H9 (cell line): ENCODE measurements around the gene ARID1A. TPM values are rescaled to one million over a fixed set of nuclear protein-coding genes. Genes with fewer than 3 reads are reported as not detected.
A peak's percentile ranks its signal among the peaks of the same experiment; 100 is the strongest.

ENCODE experiments used
- DNase-seq: peaks from one replicate; pipeline ENCODE4 v3.0.0-alpha.2; 2017
- H2AFZ ChIP-seq: one replicate; pipeline ENCODE4 v1.6.1; 2013; ENCODE audit warnings: mild to moderate bottlenecking, low read length, control low read depth, moderate library complexity
- H2AK5ac ChIP-seq: 2 replicates; pipeline ENCODE4 v1.6.1; 2013; ENCODE audit warnings: low read length, control low read depth, mixed read lengths; ENCODE audit not compliant: insufficient read length
- H2BK120ac ChIP-seq: one replicate; pipeline ENCODE4 v1.6.1; 2013; ENCODE audit warnings: low read depth, mild to moderate bottlenecking, low read length, control low read depth, inconsistent platforms; ENCODE audit not compliant: poor library complexity, severe bottlenecking
- H2BK12ac ChIP-seq: 2 replicates; pipeline ENCODE4 v1.6.1; 2013; ENCODE audit warnings: low read length, control low read depth, mixed read lengths, low read depth; ENCODE audit not compliant: insufficient read length
- H2BK15ac ChIP-seq: 2 replicates; pipeline ENCODE4 v1.6.1; 2013; ENCODE audit warnings: low read depth, low read length, control low read depth
- H2BK20ac ChIP-seq: one replicate; pipeline ENCODE4 v1.6.1; 2013; ENCODE audit warnings: low read depth, mild to moderate bottlenecking, low read length, control low read depth, inconsistent platforms; ENCODE audit not compliant: poor library complexity, severe bottlenecking
- H2BK5ac ChIP-seq: 2 replicates; pipeline ENCODE4 v1.6.1; 2013; ENCODE audit warnings: low read length, control low read depth, mixed read lengths; ENCODE audit not compliant: insufficient read length
- H3K14ac ChIP-seq: 2 replicates; pipeline ENCODE4 v1.6.1; 2013; ENCODE audit warnings: low read length, control low read depth; ENCODE audit not compliant: insufficient read depth
- H3K18ac ChIP-seq: 2 replicates; pipeline ENCODE4 v1.6.1; 2013; ENCODE audit warnings: low read depth, mild to moderate bottlenecking, mixed read lengths, low read length, control low read depth; ENCODE audit not compliant: insufficient read length
- H3K23ac ChIP-seq: 2 replicates; pipeline ENCODE4 v1.6.1; 2013; ENCODE audit warnings: low read length, control low read depth, mixed read lengths, low read depth; ENCODE audit not compliant: insufficient read length
- H3K23me2 ChIP-seq: 2 replicates; pipeline ENCODE4 v1.6.1; 2013; ENCODE audit warnings: low read depth, mild to moderate bottlenecking, mixed read lengths, low read length, control low read depth; ENCODE audit not compliant: insufficient read length, poor library complexity, severe bottlenecking
- H3K27ac ChIP-seq: 2 replicates; pipeline ENCODE4 v1.5.1; 2013; ENCODE audit warnings: low read length, control low read depth, mixed read lengths, low read depth; ENCODE audit not compliant: insufficient read length
- H3K27me3 ChIP-seq: 2 replicates; pipeline ENCODE4 v1.6.1; 2013; ENCODE audit warnings: low read length, control low read depth, inconsistent platforms; ENCODE audit not compliant: insufficient read depth
- H3K4ac ChIP-seq: 2 replicates; pipeline ENCODE4 v1.6.1; 2013; ENCODE audit warnings: low read depth, mild to moderate bottlenecking, control low read depth, inconsistent platforms, low read length, moderate library complexity
- H3K4me1 ChIP-seq: 2 replicates; pipeline ENCODE4 v1.6.1; 2013; ENCODE audit warnings: low read length, control low read depth, inconsistent platforms; ENCODE audit not compliant: insufficient read depth
- H3K4me2 ChIP-seq: 2 replicates; pipeline ENCODE4 v1.6.1; 2013; ENCODE audit warnings: low read length, control low read depth, mixed read lengths; ENCODE audit not compliant: insufficient read length, insufficient read depth
- H3K56ac ChIP-seq: 2 replicates; pipeline ENCODE4 v1.6.1; 2013; ENCODE audit warnings: low read depth, mild to moderate bottlenecking, mixed read lengths, low read length, control low read depth; ENCODE audit not compliant: insufficient read length
- H3K79me1 ChIP-seq: 2 replicates; pipeline ENCODE4 v1.6.1; 2013; ENCODE audit warnings: low read depth, mild to moderate bottlenecking, moderate library complexity, low read length, control low read depth, inconsistent platforms; ENCODE audit not compliant: insufficient read depth, poor library complexity, severe bottlenecking
- H3K79me2 ChIP-seq: 2 replicates; pipeline ENCODE4 v1.6.1; 2013; ENCODE audit warnings: low read length, control low read depth, inconsistent platforms; ENCODE audit not compliant: insufficient read depth
- H3K9ac ChIP-seq: 2 replicates; pipeline ENCODE4 v1.6.1; 2013; ENCODE audit warnings: low read length, control low read depth, mixed read lengths; ENCODE audit not compliant: insufficient read length; ENCODE audit errors: extremely low read depth
- H3K9me3 ChIP-seq: one replicate; pipeline ENCODE4 v1.6.1; 2013; ENCODE audit warnings: low read depth, low read length, inconsistent platforms; ENCODE audit not compliant: control insufficient read depth
- H3T11ph ChIP-seq: one replicate; pipeline ENCODE4 v1.6.1; 2013; ENCODE audit warnings: mild to moderate bottlenecking, low read length, control low read depth, inconsistent platforms
- H4K20me1 ChIP-seq: one replicate; pipeline ENCODE4 v1.6.1; 2013; ENCODE audit not compliant: control insufficient read depth, insufficient read length, insufficient read depth
- H4K5ac ChIP-seq: 2 replicates; pipeline ENCODE4 v1.6.1; 2013; ENCODE audit warnings: low read depth, mild to moderate bottlenecking, mixed read lengths, low read length, control low read depth; ENCODE audit not compliant: insufficient read length
- H4K8ac ChIP-seq: replicated peaks from 2 replicates; pipeline ENCODE4 v1.6.1; 2013; ENCODE audit warnings: low read length, control low read depth, mixed read lengths, low read depth; ENCODE audit not compliant: insufficient read length
- H4K91ac ChIP-seq: 2 replicates; pipeline ENCODE4 v1.6.1; 2013; ENCODE audit warnings: low read depth, mild to moderate bottlenecking, moderate library complexity, mixed read lengths, low read length, control low read depth; ENCODE audit not compliant: insufficient read length
- H3K27ac Mint-ChIP-seq, 3 experiments: 2 replicates in 2 of 3; 3 replicates in 1 of 3; pipeline ENCODE4 v1.8.0; 2020 to 2021; ENCODE audit warnings: mixed read lengths in 3 of 3, mild to moderate bottlenecking in 1 of 3, moderate library complexity in 1 of 3
- H3K27me3 Mint-ChIP-seq: 2 replicates; pipeline ENCODE4 v1.8.0; 2021; ENCODE audit warnings: low read depth, mild to moderate bottlenecking, moderate library complexity, mixed read lengths
- H3K36me3 Mint-ChIP-seq, 3 experiments: 2 replicates in 2 of 3; 3 replicates in 1 of 3; pipeline ENCODE4 v1.8.0; 2020 to 2021; ENCODE audit warnings: low read depth in 3 of 3, mixed read lengths in 3 of 3; ENCODE audit not compliant: insufficient read depth in 1 of 3
- H3K4me1 Mint-ChIP-seq, 2 experiments: 2 replicates each; pipeline ENCODE4 v1.8.0; 2020; ENCODE audit warnings: mixed read lengths in 2 of 2
- H3K4me3 Mint-ChIP-seq, 2 experiments: 2 replicates in 1 of 2; 3 replicates in 1 of 2; pipeline ENCODE4 v1.8.0; 2020 to 2021; ENCODE audit warnings: mild to moderate bottlenecking in 2 of 2, mixed read lengths in 2 of 2, moderate library complexity in 1 of 2
- H3K9me3 Mint-ChIP-seq, 2 experiments: 2 replicates in 1 of 2; 3 replicates in 1 of 2; pipeline ENCODE4 v1.8.0; 2020; ENCODE audit warnings: mild to moderate bottlenecking in 2 of 2, mixed read lengths in 2 of 2, moderate library complexity in 1 of 2
- CTCF ChIP-seq: fragments of 200-600 bp; sonication (generic); conservative IDR thresholded peaks from 3 replicates; pipeline ENCODE4 v1.8.0; 2021; ENCODE audit warnings: antibody characterized with exemption, mild to moderate bottlenecking
- WGBS: extraction: QIAGEN DNeasy Blood & Tissue Kit; methylation state at CpG from one replicate; pipeline ENCODE4 v1.1.7; 2013; ENCODE audit warnings: missing lambda C conversion rate, low lambda C conversion rate, mixed read lengths; ENCODE audit not compliant: insufficient read length; ENCODE audit errors: extremely low coverage; 5-methylcytosine and 5-hydroxymethylcytosine counted together
- total RNA-seq: library from RNA; stranded (reverse); gene quantifications from 2 replicates; pipeline ENCODE4 v1.2.1, GENCODE V29; 2021

ARID1A gene
- total RNA-seq, 1 experiment from 2014 or later, result 147 TPM

- no CpG with 5 or more reads among the region's 2 CpGs for WGBS
- Histone ChIP-seq H3K4me2 (peak overlapping the region; percentile 74), H3K56ac (no peak overlapping the region), H3K18ac (no peak overlapping the region), H2AFZ (no peak overlapping the region), H3K4me1 (peaks cover 14% of the 10 kb centered on the region; the same call in 1 of the 2 replicates), H2BK15ac (no peak overlapping the region), H4K8ac (no peak overlapping the region), H2AK5ac (no peak overlapping the region), H3K23ac (no peak overlapping the region), H3K4ac (no peak overlapping the region), H4K20me1 (no peaks in the 10 kb centered on the region), H3T11ph (no peak overlapping the region), H3K79me2 (peaks cover 37% of the 10 kb centered on the region; the same call in 1 of the 2 replicates), H3K27me3 (no peaks in the 10 kb centered on the region), H3K23me2 (no peaks in the 10 kb centered on the region), H2BK120ac (no peak overlapping the region), H3K27ac (peak overlapping the region; percentile 48), H3K79me1 (no peaks in the 10 kb centered on the region), H3K9me3 (no peaks in the 10 kb centered on the region), H4K91ac (no peak overlapping the region), H2BK12ac (no peak overlapping the region), H4K5ac (no peak overlapping the region), H3K9ac (no peak overlapping the region), H2BK20ac (no peak overlapping the region), H2BK5ac (no peak overlapping the region), H3K14ac (no peak overlapping the region)
- Mint-ChIP-seq H3K27ac (peak overlapping the region in 2 of 3 experiments; percentile 31 to 88; a peak in 3 of 7 replicates), H3K4me1 (peaks cover 71 to 73% of the 10 kb centered on the region in 2 experiments), H3K36me3 (peaks cover 2 to 16% (median 10%) of the 10 kb centered on the region in 3 experiments; a peak in 4 of 7 replicates), H3K27me3 (no peaks in the 10 kb centered on the region), H3K4me3 (peak overlapping the region; percentile 43 to 72; a peak in 3 of 5 replicates), H3K9me3 (no peaks in the 10 kb centered on the region)
- no peak for TF ChIP-seq CTCF
- no peak for DNase-seq
These were observed 28.3 kb downstream of the ARID1A start for GRCh38 chr1:26724118-26724517.
